PFSK-1 (cell line): ENCODE results near the gene SERINC4.
A peak's percentile ranks its signal among the peaks of the same experiment; 100 is the strongest.

Source experiments
- POLR2AphosphoS5 ChIP-seq: IDR thresholded peaks from 2 replicates; pipeline ENCODE4 v1.6.1; 2012; ENCODE audit warnings: low read depth, mild to moderate bottlenecking, control low read depth, low read length, moderate library complexity
- TAF1 ChIP-seq: IDR thresholded peaks from 2 replicates; pipeline ENCODE4 v1.6.1; 2012; ENCODE audit warnings: low read length, control low read depth, borderline replicate concordance; ENCODE audit not compliant: insufficient read depth

GRCh38 chr15:43791993-43792760 lies 7.8 kb downstream of the SERINC4 start, which contains the start of gene SERF2:
- peak; percentile 94 for TF ChIP-seq POLR2AphosphoS5
- peak; percentile 76; the same call in 1 of the 2 replicates for TF ChIP-seq TAF1
